GM23248 (cell line): ENCODE results near the gene FGF6. TPM values are rescaled to one million over a fixed set of nuclear protein-coding genes. Genes with fewer than 3 reads are reported as not detected.

Source experiments
- DNase-seq: peaks from one replicate; pipeline ENCODE4 v3.0.0-alpha.2; 2015
- H2AFZ ChIP-seq: fragments of 200-600 bp; sonication (generic); 2 replicates; pipeline ENCODE4 v1.6.1; 2016; ENCODE audit warnings: antibody characterized with exemption
- H3F3A ChIP-seq: fragments of 200-600 bp; sonication (generic); 2 replicates; pipeline ENCODE4 v1.6.1; 2016; ENCODE audit warnings: mild to moderate bottlenecking, antibody characterized with exemption, mixed run types; ENCODE audit not compliant: insufficient read depth
- H3K27ac ChIP-seq: fragments of 200-600 bp; sonication (generic); 2 replicates; pipeline ENCODE4 v1.5.1; 2016; ENCODE audit warnings: mild to moderate bottlenecking
- H3K27me3 ChIP-seq: fragments of 200-600 bp; sonication (generic); replicated peaks from 2 replicates; pipeline ENCODE4 v1.6.1; 2016; ENCODE audit warnings: mild to moderate bottlenecking; ENCODE audit not compliant: insufficient read depth
- H3K36me3 ChIP-seq: fragments of 200-600 bp; sonication (generic); 2 replicates; pipeline ENCODE4 v1.6.1; 2016; ENCODE audit warnings: low read depth, mild to moderate bottlenecking
- H3K4me1 ChIP-seq: fragments of 200-600 bp; sonication (generic); 2 replicates; pipeline ENCODE4 v1.6.1; 2016; ENCODE audit warnings: mild to moderate bottlenecking; ENCODE audit not compliant: insufficient read depth
- H3K4me2 ChIP-seq: fragments of 200-600 bp; sonication (generic); one replicate; pipeline ENCODE4 v1.6.1; 2016; ENCODE audit warnings: mild to moderate bottlenecking; ENCODE audit not compliant: unreplicated experiment
- H3K4me3 ChIP-seq: fragments of 200-600 bp; sonication (generic); 2 replicates; pipeline ENCODE4 v1.5.1; 2016; ENCODE audit warnings: mild to moderate bottlenecking
- H3K79me2 ChIP-seq: fragments of 200-600 bp; sonication (generic); 2 replicates; pipeline ENCODE4 v1.6.1; 2016; ENCODE audit warnings: mild to moderate bottlenecking; ENCODE audit not compliant: insufficient read depth
- H3K9ac ChIP-seq: fragments of 200-600 bp; sonication (generic); 2 replicates; pipeline ENCODE4 v1.6.1; 2016; ENCODE audit warnings: mild to moderate bottlenecking
- H3K9me2 ChIP-seq: fragments of 200-600 bp; sonication (generic); 2 replicates; pipeline ENCODE4 v1.6.1; 2016; ENCODE audit warnings: mixed run types, mild to moderate bottlenecking, moderate library complexity; ENCODE audit not compliant: insufficient read depth
- H3K9me3 ChIP-seq: fragments of 200-600 bp; sonication (generic); one replicate; pipeline ENCODE4 v1.6.1; 2017; ENCODE audit warnings: low read depth
- H4K20me1 ChIP-seq: fragments of 200-600 bp; sonication (generic); 2 replicates; pipeline ENCODE4 v1.6.0; 2016; ENCODE audit not compliant: insufficient read depth
- EZH2 ChIP-seq: fragments of 200-600 bp; sonication (generic); IDR thresholded peaks from 2 replicates; pipeline ENCODE4 v1.6.1; 2018; ENCODE audit warnings: antibody characterized with exemption, mild to moderate bottlenecking; ENCODE audit not compliant: insufficient read depth, poor library complexity, severe bottlenecking
- EZH2phosphoT487 ChIP-seq: fragments of 200-600 bp; sonication (generic); IDR thresholded peaks from 2 replicates; pipeline ENCODE4 v1.6.1; 2018; ENCODE audit warnings: antibody characterized with exemption, moderate library complexity, mild to moderate bottlenecking, low read depth; ENCODE audit not compliant: insufficient read depth
- WGBS, 2 experiments: methylation state at CpG; one replicate each; pipeline ENCODE4 v1.1.6; 2015 to 2017; ENCODE audit warnings: low lambda C conversion rate in 2 of 2, low coverage in 1 of 2; ENCODE audit errors: missing lambda C conversion rate in 2 of 2; 5-methylcytosine and 5-hydroxymethylcytosine counted together
- in situ Hi-C: fragments of 300-500 bp; cut with MboI; formaldehyde crosslinking; loops from 2 replicates; pipeline ENCODE4 v1.15.0; 2020
- polyA plus RNA-seq: library from polyadenylated mRNA; unstranded; fragments of >200 nt; fragmentation: Nextera tagmentation; extraction: Ambion mirVana; gene quantifications from 2 replicates; pipeline ENCODE4 v1.2.1, GENCODE V29; 2016
- total RNA-seq: library from RNA; depleted of rRNA; stranded (reverse); fragments of >200 nt; shearing (Covaris generic); gene quantifications from 2 replicates; pipeline ENCODE4 v1.2.3, GENCODE V29; 2014

The FGF6 gene
- total and polyA plus RNA-seq, 2 experiments from 2014 or later = not detected

- H3K9me3 ChIP-seq = no peaks in the 10 kb centered on the region
- no peak overlapping the region for H3K9ac ChIP-seq
- H3K9me2 ChIP-seq = no peaks in the 10 kb centered on the region
- no peak overlapping the region for H3K4me2 ChIP-seq
- H3K36me3 ChIP-seq = no peaks in the 10 kb centered on the region
- no peaks in the 10 kb centered on the region for H3K79me2 ChIP-seq
- H3K4me3 ChIP-seq = no peak overlapping the region
- H3K4me1 ChIP-seq = no peaks in the 10 kb centered on the region
- in situ Hi-C loops = no loop called here
- DNase-seq = no peak
- H2AFZ ChIP-seq = no peak overlapping the region
- WGBS, 2 experiments = 15 to 19% methylated on average over 4 of the region's 4 CpGs
- no peaks in the 10 kb centered on the region for H3F3A ChIP-seq
- H3K27me3 ChIP-seq = peaks cover 6% of the 10 kb centered on the region; the same call in 1 of the 2 replicates
- no peak overlapping the region for H3K27ac ChIP-seq
- H4K20me1 ChIP-seq = no peaks in the 10 kb centered on the region
- TF ChIP-seq EZH2phosphoT487 (no peak), EZH2 (no peak)
Observed at GRCh38 chr12:4402996-4403395, 42.6 kb downstream of the FGF6 start.

- Histone ChIP-seq H3K4me1 (no peaks in the 10 kb centered on the region), H3K9ac (no peak overlapping the region), H3K27me3 (peaks cover 6% of the 10 kb centered on the region; the same call in 1 of the 2 replicates), H3K79me2 (no peaks in the 10 kb centered on the region), H2AFZ (no peak overlapping the region), H3K4me3 (no peak overlapping the region), H3F3A (no peaks in the 10 kb centered on the region), H4K20me1 (no peaks in the 10 kb centered on the region), H3K9me3 (no peaks in the 10 kb centered on the region), H3K4me2 (no peak overlapping the region), H3K9me2 (no peaks in the 10 kb centered on the region), H3K36me3 (no peaks in the 10 kb centered on the region), H3K27ac (no peak overlapping the region)
- no peak for DNase-seq
- in situ Hi-C loops = no loop called here
- 38 to 48% methylated on average over 3 of the region's 3 CpGs for WGBS, 2 experiments
- TF ChIP-seq EZH2 (no peak), EZH2phosphoT487 (no peak)
Observed at GRCh38 chr12:4401117-4401516, 44.5 kb downstream of the FGF6 start.

- no peaks in the 10 kb centered on the region for H3K4me1 ChIP-seq
- TF ChIP-seq EZH2phosphoT487 (no peak), EZH2 (no peak)
- no peak overlapping the region for H3K4me2 ChIP-seq
- no peaks in the 10 kb centered on the region for H4K20me1 ChIP-seq
- no peak overlapping the region for H3K27ac ChIP-seq
- no peak for DNase-seq
- no peak overlapping the region for H3K4me3 ChIP-seq
- in situ Hi-C loops = no loop called here
- H3K79me2 ChIP-seq = no peaks in the 10 kb centered on the region
- WGBS, 2 experiments = 15 to 19% methylated on average over 2 of the region's 2 CpGs
- peaks cover 9% of the 10 kb centered on the region for H3K27me3 ChIP-seq
- no peaks in the 10 kb centered on the region for H3K9me2 ChIP-seq
- no peak overlapping the region for H2AFZ ChIP-seq
- H3K9ac ChIP-seq = no peak overlapping the region
- no peaks in the 10 kb centered on the region for H3K36me3 ChIP-seq
- no peaks in the 10 kb centered on the region for H3F3A ChIP-seq
- H3K9me3 ChIP-seq = no peaks in the 10 kb centered on the region
Observed at GRCh38 chr12:4395818-4396217, 49.8 kb downstream of the FGF6 start.

- no peaks in the 10 kb centered on the region for H3K4me1 ChIP-seq
- H4K20me1 ChIP-seq = no peaks in the 10 kb centered on the region
- no peak overlapping the region for H3K27ac ChIP-seq
- H3K79me2 ChIP-seq = no peaks in the 10 kb centered on the region
- H3F3A ChIP-seq = no peaks in the 10 kb centered on the region
- H2AFZ ChIP-seq = no peak overlapping the region
- no peaks in the 10 kb centered on the region for H3K9me2 ChIP-seq
- TF ChIP-seq EZH2 = no peak
- H3K9ac ChIP-seq = no peak overlapping the region
- no peak overlapping the region for H3K4me3 ChIP-seq
- no peak overlapping the region for H3K4me2 ChIP-seq
- no peak for DNase-seq
- H3K27me3 ChIP-seq = peaks cover 3% of the 10 kb centered on the region; the same call in 1 of the 2 replicates
- 17 to 18% methylated on average over 5 of the region's 5 CpGs for WGBS, 2 experiments
- H3K36me3 ChIP-seq = no peaks in the 10 kb centered on the region
- in situ Hi-C loops = no loop called here
- no peaks in the 10 kb centered on the region for H3K9me3 ChIP-seq
Observed at GRCh38 chr12:4393211-4393610, 52.4 kb downstream of the FGF6 start.

- H3K9ac ChIP-seq = no peak overlapping the region
- H3K79me2 ChIP-seq = no peaks in the 10 kb centered on the region
- no peaks in the 10 kb centered on the region for H3K36me3 ChIP-seq
- no peak overlapping the region for H3K27ac ChIP-seq
- no peak overlapping the region for H3K4me3 ChIP-seq
- no peaks in the 10 kb centered on the region for H4K20me1 ChIP-seq
- no peak overlapping the region for H3K4me2 ChIP-seq
- H3F3A ChIP-seq = no peaks in the 10 kb centered on the region
- H3K9me2 ChIP-seq = no peaks in the 10 kb centered on the region
- DNase-seq = no peak
- no peaks in the 10 kb centered on the region for H3K4me1 ChIP-seq
- WGBS, 2 experiments = 22 to 26% methylated on average over 11 to 12 of the region's 15 CpGs
- in situ Hi-C loops = no loop called here
- H3K27me3 ChIP-seq = peaks cover 3% of the 10 kb centered on the region; the same call in 1 of the 2 replicates
- no peak for TF ChIP-seq EZH2phosphoT487
- TF ChIP-seq EZH2 = no peak
- no peak overlapping the region for H2AFZ ChIP-seq
- no peaks in the 10 kb centered on the region for H3K9me3 ChIP-seq
Observed at GRCh38 chr12:4392223-4392742, 53.3 kb downstream of the FGF6 start.
